GM12875 (cell line): ENCODE data around the gene PRR23B.

Experiments
- H3K4me3 ChIP-seq: one replicate; pipeline ENCODE4 v1.5.1; 2011; ENCODE audit warnings: low read depth, low read length, control low read depth
- CTCF ChIP-seq: IDR thresholded peaks from 2 replicates; pipeline ENCODE4 v1.5.1; 2011; ENCODE audit warnings: low read depth, mild to moderate bottlenecking, control low read depth, inconsistent platforms, low read length, moderate library complexity, borderline replicate concordance; ENCODE audit not compliant: insufficient read depth

PRR23B gene

GRCh38 chr3:139020868-139021234 lies at the start of gene PRR23B:
TSS of gene PRR23B (minus strand) at chr3:139020926. CDS start at chr3:139020661, 265 bp downstream.
- TF ChIP-seq CTCF: no peak
- no peak within 1 kb of the TSS for H3K4me3 ChIP-seq

- no peak overlapping the region for H3K4me3 ChIP-seq
- no peak for TF ChIP-seq CTCF
Measured at GRCh38 chr3:139062918-139063317, 42.2 kb upstream of the PRR23B start.

- no peak for TF ChIP-seq CTCF
- no peak overlapping the region for H3K4me3 ChIP-seq
Measured at GRCh38 chr3:139052802-139053600, 32.3 kb upstream of the PRR23B start.

- no peak for TF ChIP-seq CTCF
- no peak within 1 kb of the TSS for H3K4me3 ChIP-seq
Measured at GRCh38 chr3:139044366-139045210, 23.9 kb upstream of the PRR23B start, which contains the start of gene PRR23C. TSS of gene PRR23C (minus strand) at chr3:139044892. CDS start at chr3:139044620, 272 bp downstream.

GRCh38 chr3:139043554-139044365 lies 23.0 kb upstream of the PRR23B start:
- no peak overlapping the region for H3K4me3 ChIP-seq
- no peak for TF ChIP-seq CTCF

- no peak for TF ChIP-seq CTCF
Measured at GRCh38 chr3:139037478-139037877, 16.8 kb upstream of the PRR23B start.

More at GRCh38 chr3:139037478-139037877, 16.8 kb upstream of the PRR23B start:
- no peak overlapping the region for H3K4me3 ChIP-seq
